Stimulated activated CD4-positive, alpha-beta T cell treated with anti-CD3 and anti-CD28 coated beads, Interleukin-1b, Interleukin-23, amount 100 ng/mL, for 24 hours (primary cell): ENCODE results near the gene PPP1R10.

ENCODE experiments used
- DNase-seq, 4 experiments: peaks; one replicate each; pipeline ENCODE4 v3.0.0-alpha.2; 2020; ENCODE audit warnings: low read depth in 4 of 4, low spot score in 1 of 4

Gene PPP1R10

GRCh38 chr6:30599625-30600324 is 17.3 kb downstream of the PPP1R10 start:
- no peak for DNase-seq

- no peak for DNase-seq
Measured at GRCh38 chr6:30598912-30599624, 18.0 kb downstream of the PPP1R10 start.

GRCh38 chr6:30597315-30598144 is 19.5 kb downstream of the PPP1R10 start:
- DNase-seq = peak; percentile 61 to 74 (median 70)

- no peak for DNase-seq
Measured at GRCh38 chr6:30592287-30592686, 24.8 kb downstream of the PPP1R10 start.

- no peak for DNase-seq
Measured at GRCh38 chr6:30591008-30591407, 26.0 kb downstream of the PPP1R10 start.

GRCh38 chr6:30590509-30590908 is 26.5 kb downstream of the PPP1R10 start:
- DNase-seq = no peak

GRCh38 chr6:30589754-30590358 is 27.2 kb downstream of the PPP1R10 start:
- DNase-seq = no peak

- no peak for DNase-seq
Measured at GRCh38 chr6:30583921-30584320, 33.1 kb downstream of the PPP1R10 start.

- DNase-seq = no peak
Measured at GRCh38 chr6:30578051-30578450, 39.0 kb downstream of the PPP1R10 start.

- DNase-seq = no peak
Measured at GRCh38 chr6:30573113-30573512, 43.9 kb downstream of the PPP1R10 start.

GRCh38 chr6:30572148-30572547 is 44.9 kb downstream of the PPP1R10 start:
- no peak for DNase-seq

GRCh38 chr6:30571762-30572082 is 45.3 kb downstream of the PPP1R10 start:
- no peak for DNase-seq

- DNase-seq = peak; percentile 99 to 100 (median 100)
Measured at GRCh38 chr6:30571075-30571761, 45.8 kb downstream of the PPP1R10 start, which contains the start of gene ABCF1. TSS of gene ABCF1 (plus strand) at chr6:30571442. CDS start at chr6:30571488, 46 bp downstream.

- DNase-seq = peak in 1 of 4 experiments; percentile 4
Measured at GRCh38 chr6:30570740-30571074, 46.3 kb downstream of the PPP1R10 start.

- DNase-seq = no peak
Measured at GRCh38 chr6:30570263-30570662, 46.8 kb downstream of the PPP1R10 start.

GRCh38 chr6:30568245-30568644 is 48.8 kb downstream of the PPP1R10 start:
- DNase-seq = peak in 2 of 4 experiments; percentile 22 to 45

- DNase-seq = no peak
Measured at GRCh38 chr6:30565772-30566171, 51.3 kb downstream of the PPP1R10 start.

- no peak for DNase-seq
Measured at GRCh38 chr6:30564114-30564513, 52.9 kb downstream of the PPP1R10 start.

- DNase-seq = no peak
Measured at GRCh38 chr6:30562470-30563425, 54.3 kb downstream of the PPP1R10 start.

GRCh38 chr6:30560930-30561329 is 56.1 kb downstream of the PPP1R10 start:
- DNase-seq = no peak
